Subcutaneous adipose tissue (tissue), 4 donors: ENCODE results near the gene HOMEZ. TPM values are rescaled to one million over a fixed set of nuclear protein-coding genes. Genes with fewer than 3 reads are reported as not detected.

Source experiments
- total RNA-seq, 4 donors: library from RNA; depleted of rRNA; stranded (reverse); fragments of >200 nt; gene quantifications; one replicate each; pipeline ENCODE4 v1.1.0, GENCODE V29; 2016
- TF ChIP-seq, protein P1 (sequence below): fragments of 450-650 bp; IDR thresholded peaks from one replicate; pipeline ENCODE4 v1.5.1; 2016; ENCODE audit warnings: low read depth, mild to moderate bottlenecking, control low read depth, antibody characterized with exemption, moderate library complexity

HOMEZ gene
- total RNA-seq, 4 donors from 2014 or later, result 5.4 to 11.1 (median 7.4) TPM

DNA sequence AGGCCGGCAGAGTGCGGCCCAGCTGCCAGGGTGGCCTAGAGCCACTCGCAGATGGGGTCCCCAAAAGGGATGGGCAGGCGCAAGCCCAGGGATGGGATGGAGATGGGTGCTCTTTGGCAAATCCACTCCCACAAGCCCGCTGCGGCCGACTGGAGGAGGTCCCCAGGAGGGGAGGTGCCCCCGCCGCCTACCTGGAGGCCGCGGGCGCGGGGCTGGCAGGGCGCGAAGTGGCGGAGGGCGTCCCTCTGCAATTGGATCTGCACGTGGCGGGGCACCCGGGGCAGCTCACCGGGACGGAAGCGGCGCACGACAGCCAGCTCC, 16.0 kb upstream of the HOMEZ start:
- TF ChIP-seq, protein P1, sequence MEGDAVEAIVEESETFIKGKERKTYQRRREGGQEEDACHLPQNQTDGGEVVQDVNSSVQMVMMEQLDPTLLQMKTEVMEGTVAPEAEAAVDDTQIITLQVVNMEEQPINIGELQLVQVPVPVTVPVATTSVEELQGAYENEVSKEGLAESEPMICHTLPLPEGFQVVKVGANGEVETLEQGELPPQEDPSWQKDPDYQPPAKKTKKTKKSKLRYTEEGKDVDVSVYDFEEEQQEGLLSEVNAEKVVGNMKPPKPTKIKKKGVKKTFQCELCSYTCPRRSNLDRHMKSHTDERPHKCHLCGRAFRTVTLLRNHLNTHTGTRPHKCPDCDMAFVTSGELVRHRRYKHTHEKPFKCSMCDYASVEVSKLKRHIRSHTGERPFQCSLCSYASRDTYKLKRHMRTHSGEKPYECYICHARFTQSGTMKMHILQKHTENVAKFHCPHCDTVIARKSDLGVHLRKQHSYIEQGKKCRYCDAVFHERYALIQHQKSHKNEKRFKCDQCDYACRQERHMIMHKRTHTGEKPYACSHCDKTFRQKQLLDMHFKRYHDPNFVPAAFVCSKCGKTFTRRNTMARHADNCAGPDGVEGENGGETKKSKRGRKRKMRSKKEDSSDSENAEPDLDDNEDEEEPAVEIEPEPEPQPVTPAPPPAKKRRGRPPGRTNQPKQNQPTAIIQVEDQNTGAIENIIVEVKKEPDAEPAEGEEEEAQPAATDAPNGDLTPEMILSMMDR, result no peak

DNA sequence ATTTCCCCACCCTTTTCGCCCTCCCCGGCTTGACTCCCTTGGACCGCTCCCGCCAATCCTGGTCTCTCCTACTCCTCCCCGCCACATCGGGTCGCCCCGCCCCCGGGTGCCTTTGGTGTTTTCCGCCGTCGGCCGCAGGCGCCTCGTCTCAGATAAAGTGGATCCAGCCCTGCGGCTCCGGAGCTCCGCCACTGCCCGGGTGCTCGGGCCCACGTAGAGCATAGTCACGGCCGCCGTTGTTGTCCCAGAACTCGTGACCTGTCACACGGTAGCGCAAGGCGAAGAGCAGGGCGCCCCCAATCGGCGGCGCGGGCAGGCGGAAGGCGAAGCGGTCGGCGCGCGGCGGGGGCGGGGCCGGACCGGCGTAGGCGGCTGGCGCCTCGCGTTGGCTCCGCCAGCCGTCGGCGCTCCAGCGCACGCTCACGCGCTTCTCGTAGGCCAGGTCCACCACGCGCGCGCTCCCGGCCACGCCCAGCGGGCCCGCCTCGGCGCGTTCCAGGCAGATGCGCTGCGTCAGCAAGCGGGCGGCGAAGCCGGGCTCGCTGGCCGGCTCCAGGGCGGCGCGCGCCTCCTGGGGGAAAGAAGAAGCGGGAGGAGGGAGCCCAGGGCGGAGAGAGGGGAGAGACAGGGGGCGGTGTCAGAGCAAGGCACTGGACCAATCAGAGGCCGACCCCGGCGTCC, 15.5 kb upstream of the HOMEZ start:
- TF ChIP-seq, protein P1, result no peak

DNA sequence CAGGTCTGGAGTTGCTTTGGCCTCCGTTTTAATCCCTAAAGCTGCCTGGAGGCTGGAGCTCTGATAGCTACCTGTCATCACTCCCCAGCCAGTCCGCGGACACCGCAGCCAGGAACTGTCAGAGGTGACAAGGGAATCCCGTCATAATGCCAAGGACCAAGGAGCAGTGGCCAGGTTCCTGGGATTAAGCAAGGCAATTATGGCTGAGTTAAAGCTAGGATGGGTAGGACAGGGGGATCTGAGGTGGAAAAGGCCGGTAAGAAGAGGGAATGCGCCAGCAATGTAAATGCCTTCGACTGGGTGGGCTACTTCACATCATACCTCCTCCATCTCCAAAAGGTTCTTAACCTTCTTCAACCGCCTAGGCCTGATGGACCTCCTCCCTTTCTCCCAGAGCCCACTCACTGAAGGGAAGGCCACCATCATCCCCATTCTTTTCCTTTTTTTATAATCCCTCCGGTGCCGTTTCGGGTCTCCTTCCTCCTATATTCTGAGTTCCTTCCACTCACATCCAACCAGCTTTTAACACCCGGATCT, 14.8 kb upstream of the HOMEZ start:
- TF ChIP-seq, protein P1, result no peak

DNA sequence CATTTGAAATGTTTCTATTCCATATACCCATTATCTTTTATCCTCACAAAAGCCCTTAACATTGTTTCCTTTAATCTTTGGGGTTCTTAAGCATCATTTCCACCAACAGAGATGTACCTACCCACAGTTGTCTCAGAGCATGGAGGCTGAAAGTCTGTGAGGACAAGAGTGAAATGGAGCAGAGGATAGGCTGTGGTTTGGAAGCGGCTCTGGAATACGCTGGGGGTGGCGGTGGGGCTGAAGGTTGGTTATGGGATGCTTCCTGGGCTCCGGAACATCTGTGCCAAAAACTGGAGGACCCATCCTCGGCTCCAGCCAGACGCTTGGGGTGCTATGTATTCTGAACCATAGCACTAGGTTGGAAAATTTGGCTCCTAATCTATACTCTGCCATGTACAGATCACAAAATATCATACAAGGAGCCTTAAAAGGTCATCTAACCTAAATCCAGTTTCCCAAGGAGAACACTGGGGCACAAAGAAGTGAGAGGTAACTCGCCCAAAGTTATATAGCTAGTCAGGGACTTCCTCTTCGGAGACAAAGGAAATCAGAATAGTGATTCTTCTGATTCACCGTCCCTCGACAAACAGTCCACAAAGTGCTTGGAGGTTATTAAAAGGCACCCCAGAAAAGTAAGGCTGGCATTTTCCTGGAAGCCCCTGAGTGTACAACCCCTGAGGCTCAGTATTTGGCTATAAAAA, 14.2 kb upstream of the HOMEZ start:
- TF ChIP-seq, protein P1, result no peak

DNA sequence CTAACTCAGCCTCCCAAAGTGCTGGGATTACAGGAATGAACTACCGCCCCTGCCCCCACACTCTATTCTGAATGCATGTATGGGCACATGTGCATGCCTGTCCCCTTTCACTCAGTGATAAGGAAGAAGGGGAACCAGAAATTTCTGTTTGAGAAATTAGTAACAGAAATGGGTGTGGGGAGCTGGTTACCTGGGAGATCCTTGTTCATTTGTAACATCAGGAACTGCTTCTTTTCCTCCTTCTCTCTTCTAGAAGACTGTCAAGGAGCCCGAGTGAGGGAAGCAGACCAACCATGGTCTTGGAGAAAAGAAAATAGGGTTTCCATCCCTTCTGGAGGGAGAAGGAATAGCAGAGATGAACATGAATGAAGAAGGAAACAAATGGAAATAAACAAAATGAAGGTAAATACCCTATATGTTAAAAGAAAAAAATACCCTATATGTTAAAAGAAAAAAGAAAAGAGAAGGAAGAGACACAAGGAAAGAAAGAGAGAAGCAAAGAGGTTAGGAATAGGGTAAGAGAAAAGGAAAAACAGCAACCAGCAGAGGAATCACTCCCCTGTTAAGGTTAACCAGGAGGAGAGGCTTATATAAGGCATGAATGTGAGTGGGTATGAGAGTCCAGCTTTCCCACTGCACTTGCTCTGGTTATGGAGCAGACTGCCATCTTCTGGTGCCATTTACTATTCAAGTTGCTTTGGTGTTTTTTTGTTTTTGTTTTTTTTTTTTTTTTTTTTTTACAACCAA, 13.5 kb upstream of the HOMEZ start:
- TF ChIP-seq, protein P1, result no peak

DNA sequence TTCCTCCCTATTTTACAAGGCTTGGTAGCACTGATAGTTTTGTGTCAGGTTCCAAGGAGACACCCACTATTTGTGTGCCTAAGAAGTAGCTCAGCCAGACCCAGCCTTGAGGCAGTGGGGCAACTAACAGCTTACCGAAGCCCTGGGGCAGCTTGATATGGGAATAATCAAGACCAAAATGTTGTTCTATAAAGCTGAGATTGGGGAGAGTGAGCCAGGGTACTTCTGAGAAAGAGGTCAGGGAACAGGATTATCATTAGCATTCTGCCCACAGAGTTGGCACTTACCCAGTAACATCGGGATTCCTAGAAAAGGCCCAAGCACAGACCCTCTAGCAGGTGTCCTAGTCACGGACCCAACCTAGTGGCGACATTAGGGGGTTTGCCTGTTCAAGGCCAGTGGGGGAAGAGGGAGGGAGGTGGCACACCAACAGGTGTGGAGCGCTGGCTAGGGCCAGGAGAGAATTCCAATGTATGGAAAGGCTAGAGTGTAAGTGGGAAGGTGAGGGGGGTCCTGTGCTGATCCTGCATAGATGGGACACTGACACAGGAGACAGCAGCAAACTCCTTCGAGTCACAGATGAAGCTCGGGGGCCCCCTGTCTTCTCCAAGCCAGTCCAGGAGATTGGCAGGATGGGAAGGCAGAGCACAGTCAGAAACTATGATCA, 11.8 kb upstream of the HOMEZ start:
- TF ChIP-seq, protein P1, result no peak
